IMR-90 (cell line): ENCODE data around the gene ABHD17A. TPM values are rescaled to one million over a fixed set of nuclear protein-coding genes. Genes with fewer than 3 reads are reported as not detected.

ENCODE experiments used
- ATAC-seq: fragments of 200-7000 bp; cut with Tn5 transposase; 2 replicates; pipeline ENCODE4 v1.9.1; 2020; ENCODE audit warnings: low read depth, mild to moderate bottlenecking, moderate library complexity
- BruUV-seq: library from RNA; stranded (reverse); fragments of 400-500 nt; replicated peaks from 2 replicates; lab custom pipeline; 2021; lab: Mats Ljungman, UMichigan
- CTCF ChIA-PET: fragments of 300-600 bp; formaldehyde crosslinking; extraction: SDS; loops from one replicate; lab custom pipeline; 2021; ENCODE audit warnings: antibody characterized with exemption; lab: Yijun Ruan, JAX
- POLR2A ChIA-PET: fragments of 300-600 bp; sonication (Branson Sonifier 250); formaldehyde crosslinking; loops from one replicate; lab custom pipeline; 2022; ENCODE audit warnings: antibody characterized with exemption; ENCODE audit not compliant: unreplicated experiment; lab: Charles Lee
- DNase-seq: peaks from one replicate; pipeline ENCODE4 v3.0.0; 2013
- H2AFZ ChIP-seq: replicated peaks from 2 replicates; pipeline ENCODE3; 2013; ENCODE audit warnings: low read length, mild to moderate bottlenecking; ENCODE audit not compliant: poor library complexity
- H2AK5ac ChIP-seq: 2 replicates; pipeline ENCODE4 v1.6.1; 2013; ENCODE audit warnings: low read depth, low read length, inconsistent platforms
- H2AK9ac ChIP-seq: replicated peaks from 2 replicates; pipeline ENCODE3; 2013; ENCODE audit warnings: mild to moderate bottlenecking, low read depth, low read length, moderate library complexity; ENCODE audit not compliant: poor library complexity
- H2BK120ac ChIP-seq: 2 replicates; pipeline ENCODE4 v1.6.1; 2013; ENCODE audit warnings: low read depth, low read length, inconsistent platforms
- H2BK15ac ChIP-seq: 3 replicates; pipeline ENCODE4 v1.6.1; 2013; ENCODE audit warnings: low read depth, low read length, inconsistent platforms
- H2BK20ac ChIP-seq: 2 replicates; pipeline ENCODE4 v1.6.1; 2013; ENCODE audit warnings: low read depth, mild to moderate bottlenecking, inconsistent platforms, low read length, moderate library complexity
- H2BK5ac ChIP-seq: 2 replicates; pipeline ENCODE4 v1.6.1; 2013; ENCODE audit warnings: mild to moderate bottlenecking, low read depth, low read length, inconsistent platforms; ENCODE audit not compliant: poor library complexity, severe bottlenecking
- H3K14ac ChIP-seq: replicated peaks from 2 replicates; pipeline ENCODE4 v1.6.1; 2013; ENCODE audit warnings: low read depth, low read length, inconsistent platforms
- H3K18ac ChIP-seq: 2 replicates; pipeline ENCODE4 v1.6.1; 2013; ENCODE audit warnings: low read depth, low read length, control low read depth
- H3K23ac ChIP-seq: 2 replicates; pipeline ENCODE4 v1.6.1; 2013; ENCODE audit warnings: low read depth, low read length, inconsistent platforms
- H3K27ac ChIP-seq: 2 replicates; pipeline ENCODE4 v1.5.1; 2013; ENCODE audit warnings: mild to moderate bottlenecking, control low read depth, low read length; ENCODE audit not compliant: insufficient read depth
- H3K27me3 ChIP-seq: 2 replicates; pipeline ENCODE4 v1.6.1; 2013; ENCODE audit warnings: low read length; ENCODE audit not compliant: control insufficient read depth, insufficient read depth
- H3K36me3 ChIP-seq: 2 replicates; pipeline ENCODE4 v1.6.1; 2013; ENCODE audit warnings: low read length, mixed read lengths; ENCODE audit not compliant: control insufficient read depth, insufficient read depth
- H3K4ac ChIP-seq: 2 replicates; pipeline ENCODE4 v1.6.1; 2013; ENCODE audit warnings: low read depth, low read length, inconsistent platforms
- H3K4me1 ChIP-seq: 2 replicates; pipeline ENCODE4 v1.6.1; 2013; ENCODE audit warnings: low read length, mixed read lengths; ENCODE audit not compliant: control insufficient read depth, insufficient read depth
- H3K4me2 ChIP-seq: 2 replicates; pipeline ENCODE4 v1.6.1; 2013; ENCODE audit warnings: low read depth, mild to moderate bottlenecking, control low read depth, low read length, moderate library complexity
- H3K4me3 ChIP-seq: 2 replicates; pipeline ENCODE4 v1.5.1; 2013; ENCODE audit warnings: low read depth, mild to moderate bottlenecking, control low read depth, low read length, moderate library complexity; ENCODE audit not compliant: insufficient read depth
- H3K56ac ChIP-seq: 2 replicates; pipeline ENCODE4 v1.6.1; 2013; ENCODE audit warnings: low read length, inconsistent platforms; ENCODE audit not compliant: insufficient read depth; ENCODE audit errors: extremely low read depth
- H3K79me1 ChIP-seq, 2 experiments: 2 replicates each; pipeline ENCODE4 v1.6.1; 2013; ENCODE audit warnings: low read length in 2 of 2, inconsistent platforms in 1 of 2, low read depth in 1 of 2
- H3K9ac ChIP-seq: 2 replicates; pipeline ENCODE4 v1.6.1; 2013; ENCODE audit warnings: low read depth, low read length, control low read depth
- H3K9me1 ChIP-seq: 2 replicates; pipeline ENCODE4 v1.6.1; 2013; ENCODE audit warnings: low read length, inconsistent platforms; ENCODE audit not compliant: insufficient read depth
- H3K9me3 ChIP-seq: 2 replicates; pipeline ENCODE4 v1.6.1; 2013; ENCODE audit warnings: low read length; ENCODE audit not compliant: control insufficient read depth, insufficient read depth
- H4K20me1 ChIP-seq: 2 replicates; pipeline ENCODE4 v1.6.1; 2013; ENCODE audit warnings: low read length, inconsistent platforms; ENCODE audit not compliant: insufficient read depth
- H4K5ac ChIP-seq: 2 replicates; pipeline ENCODE4 v1.6.1; 2013; ENCODE audit warnings: mild to moderate bottlenecking, low read depth, low read length, control low read depth
- H4K8ac ChIP-seq, 2 experiments: 2 replicates each; pipeline ENCODE4 v1.6.1; 2013; ENCODE audit warnings: low read depth in 2 of 2, low read length in 2 of 2, control low read depth in 1 of 2, inconsistent platforms in 1 of 2
- H4K91ac ChIP-seq: 2 replicates; pipeline ENCODE4 v1.6.1; 2013; ENCODE audit warnings: low read depth, low read length, inconsistent platforms; ENCODE audit not compliant: insufficient read depth
- BHLHE40 ChIP-seq: fragments of 150-350 bp; IDR thresholded peaks from 2 replicates; pipeline ENCODE4 v1.6.1; 2016; ENCODE audit warnings: mild to moderate bottlenecking, low read depth, low read length
- CEBPB ChIP-seq: IDR thresholded peaks from 2 replicates; pipeline ENCODE4 v1.6.1; 2012; ENCODE audit warnings: low read depth, low read length, improper control_type of control experiment
- CHD1 ChIP-seq: IDR thresholded peaks from 2 replicates; pipeline ENCODE4 v1.6.1; 2012; ENCODE audit warnings: low read depth, low read length, improper control_type of control experiment
- ELK1 ChIP-seq: fragments of 150-350 bp; IDR thresholded peaks from 2 replicates; pipeline ENCODE4 v1.6.1; 2016; ENCODE audit warnings: low read depth, mild to moderate bottlenecking, low read length, moderate library complexity, borderline replicate concordance
- FOS ChIP-seq: fragments of 150-350 bp; IDR thresholded peaks from 2 replicates; pipeline ENCODE4 v1.6.1; 2016; ENCODE audit warnings: low read depth, low read length
- MAFK ChIP-seq: IDR thresholded peaks from 2 replicates; pipeline ENCODE4 v1.6.1; 2012; ENCODE audit warnings: low read depth, low read length, improper control_type of control experiment
- MAZ ChIP-seq: IDR thresholded peaks from 2 replicates; pipeline ENCODE4 v1.6.1; 2012; ENCODE audit warnings: low read depth, mild to moderate bottlenecking, low read length, improper control_type of control experiment, moderate library complexity, borderline replicate concordance
- MXI1 ChIP-seq: IDR thresholded peaks from 2 replicates; pipeline ENCODE4 v1.6.1; 2012; ENCODE audit warnings: low read depth, mild to moderate bottlenecking, low read length, moderate library complexity, borderline replicate concordance
- NFE2L2 ChIP-seq: fragments of 150-350 bp; IDR thresholded peaks from 2 replicates; pipeline ENCODE4 v1.6.1; 2016; ENCODE audit warnings: low read depth, mild to moderate bottlenecking, low read length
- POLR2A ChIP-seq: IDR thresholded peaks from 2 replicates; pipeline ENCODE4 v1.6.1; 2012; ENCODE audit warnings: mild to moderate bottlenecking, low read depth, low read length
- RAD21 ChIP-seq: IDR thresholded peaks from 2 replicates; pipeline ENCODE4 v1.6.1; 2012; ENCODE audit warnings: low read length, improper control_type of control experiment
- RCOR1 ChIP-seq: IDR thresholded peaks from 2 replicates; pipeline ENCODE4 v1.6.1; 2012; ENCODE audit warnings: mild to moderate bottlenecking, low read length, improper control_type of control experiment; ENCODE audit not compliant: insufficient replicate concordance
- RFX5 ChIP-seq: IDR thresholded peaks from 2 replicates; pipeline ENCODE4 v1.8.0; 2012; ENCODE audit warnings: low read depth, mild to moderate bottlenecking, low read length, moderate library complexity
- SMC3 ChIP-seq: fragments of 150-350 bp; IDR thresholded peaks from 2 replicates; pipeline ENCODE4 v1.6.1; 2016; ENCODE audit warnings: low read depth, mild to moderate bottlenecking, antibody characterized with exemption, low read length, moderate library complexity
- USF2 ChIP-seq: fragments of 150-350 bp; IDR thresholded peaks from 2 replicates; pipeline ENCODE4 v1.6.1; 2017; ENCODE audit warnings: mild to moderate bottlenecking, antibody characterized with exemption, low read length, low read depth
- WGBS, 2 experiments: methylation state at CpG; one replicate each; pipeline versions ENCODE4 v1.1.5 to v1.1.7; 2013; ENCODE audit warnings: missing lambda C conversion rate in 2 of 2; ENCODE audit not compliant: insufficient read length in 1 of 2; ENCODE audit errors: extremely low coverage in 2 of 2; 5-methylcytosine and 5-hydroxymethylcytosine counted together
- dilution Hi-C: fragments of 300-500 bp; cut with HindIII; formaldehyde crosslinking; loops from one replicate; pipeline ENCODE4 v1.14.3; 2018; ENCODE audit warnings: low sequenced_read_pairs; ENCODE audit not compliant: unreplicated experiment
- in situ Hi-C: fragments of 300-500 bp; cut with MboI; formaldehyde crosslinking; loops from 3 replicates; pipeline ENCODE4 v1.14.3; 2019; ENCODE audit warnings: low sequenced_read_pairs, inconsistent platforms, mixed read lengths
- intact Hi-C: fragments of 100-400 bp; cut with micrococcal nuclease; formaldehyde crosslinking; loops from 2 replicates; pipeline ENCODE4 v1.10.0; 2022
- polyA plus RNA-seq, 3 experiments: library from polyadenylated mRNA; depleted of rRNA; stranded (reverse); fragments of >200 nt; gene quantifications; 2 replicates each; pipeline ENCODE4 v1.2.3, GENCODE V29; 2012; ENCODE audit warnings: low replicate concordance in 1 of 3
- total RNA-seq: library from RNA; depleted of rRNA; stranded (reverse); fragments of >200 nt; gene quantifications from 2 replicates; pipeline ENCODE4 v1.2.3, GENCODE V29; 2012
- TF ChIP-seq, protein P1 (sequence below): conservative IDR thresholded peaks from 2 replicates; pipeline ENCODE4 v1.5.1; 2012; ENCODE audit warnings: mild to moderate bottlenecking, low read depth, low read length, improper control_type of control experiment

ABHD17A gene
- total and polyA plus RNA-seq, 2 of the 4 experiments (the other 2 are of a cell fraction): 37.8 to 76.2 TPM

- ChIA-PET CTCF (no interaction called here), POLR2A (no interaction called here)
- H2AK9ac ChIP-seq: no peak overlapping the region
These were observed 4.6 kb upstream of the ABHD17A start for GRCh38 chr19:1889907-1890306.

More at GRCh38 chr19:1889907-1890306, 4.6 kb upstream of the ABHD17A start:
- Histone ChIP-seq H2BK120ac (no peak overlapping the region), H4K5ac (no peak overlapping the region), H3K4me1 (no peaks in the 10 kb centered on the region), H4K8ac (no peak overlapping the region), H4K20me1 (peaks cover 2% of the 10 kb centered on the region), H3K56ac (no peak overlapping the region), H3K27me3 (no peaks in the 10 kb centered on the region), H3K9me1 (no peaks in the 10 kb centered on the region), H3K4ac (no peak overlapping the region), H3K36me3 (no peaks in the 10 kb centered on the region), H3K18ac (no peak overlapping the region), H2BK5ac (no peak overlapping the region), H3K4me3 (no peak overlapping the region), H3K9ac (no peak overlapping the region), H3K9me3 (no peaks in the 10 kb centered on the region), H3K79me1 (peaks cover 0 to 2% of the 10 kb centered on the region in 2 experiments; a peak in 1 of 4 replicates), H3K14ac (no peak overlapping the region), H3K4me2 (no peak overlapping the region), H2AFZ (no peak overlapping the region), H4K91ac (no peak overlapping the region), H2BK15ac (no peak overlapping the region), H2AK5ac (no peak overlapping the region), H3K27ac (no peak overlapping the region), H2BK20ac (no peak overlapping the region), H3K23ac (no peak overlapping the region)
- in situ Hi-C loops (no loop called here), intact Hi-C loops (no loop called here), dilution Hi-C loops (no loop called here)
- DNase-seq (no peak), ATAC-seq (no peak)
- no peak for TF ChIP-seq SMC3
- no peak for TF ChIP-seq FOS
- TF ChIP-seq, protein P1, sequence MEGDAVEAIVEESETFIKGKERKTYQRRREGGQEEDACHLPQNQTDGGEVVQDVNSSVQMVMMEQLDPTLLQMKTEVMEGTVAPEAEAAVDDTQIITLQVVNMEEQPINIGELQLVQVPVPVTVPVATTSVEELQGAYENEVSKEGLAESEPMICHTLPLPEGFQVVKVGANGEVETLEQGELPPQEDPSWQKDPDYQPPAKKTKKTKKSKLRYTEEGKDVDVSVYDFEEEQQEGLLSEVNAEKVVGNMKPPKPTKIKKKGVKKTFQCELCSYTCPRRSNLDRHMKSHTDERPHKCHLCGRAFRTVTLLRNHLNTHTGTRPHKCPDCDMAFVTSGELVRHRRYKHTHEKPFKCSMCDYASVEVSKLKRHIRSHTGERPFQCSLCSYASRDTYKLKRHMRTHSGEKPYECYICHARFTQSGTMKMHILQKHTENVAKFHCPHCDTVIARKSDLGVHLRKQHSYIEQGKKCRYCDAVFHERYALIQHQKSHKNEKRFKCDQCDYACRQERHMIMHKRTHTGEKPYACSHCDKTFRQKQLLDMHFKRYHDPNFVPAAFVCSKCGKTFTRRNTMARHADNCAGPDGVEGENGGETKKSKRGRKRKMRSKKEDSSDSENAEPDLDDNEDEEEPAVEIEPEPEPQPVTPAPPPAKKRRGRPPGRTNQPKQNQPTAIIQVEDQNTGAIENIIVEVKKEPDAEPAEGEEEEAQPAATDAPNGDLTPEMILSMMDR: no peak
- no peak for TF ChIP-seq MAFK
- no peak for TF ChIP-seq MAZ
- no peak for TF ChIP-seq CEBPB
- TF ChIP-seq USF2: no peak
- no peak for TF ChIP-seq RFX5
- TF ChIP-seq RCOR1: no peak
- TF ChIP-seq MXI1: no peak
- no peak for TF ChIP-seq POLR2A
- no peak for TF ChIP-seq CHD1
- TF ChIP-seq BHLHE40: no peak
- TF ChIP-seq NFE2L2: no peak
- no peak for TF ChIP-seq RAD21
- no peak for TF ChIP-seq ELK1
- no CpG with 5 or more reads among the region's 1 CpG for WGBS, 2 experiments
- no TSS peak for BruUV-seq
